Mesenchymal stem cell (in vitro differentiated cells and primary cell): Measurements from ENCODE around the gene NDOR1.
"Not testable (repeated sequence)": the region's sequence is repeated elsewhere in the genome, so short reads cannot be mapped to it uniquely, and the experiment has no call there.

Experiments
- DNase-seq: peaks from one replicate; pipeline ENCODE4 v3.0.0-alpha.2; 2013
- H2AFZ ChIP-seq: one replicate; pipeline ENCODE4 v1.6.1; 2013; ENCODE audit warnings: low read depth, mild to moderate bottlenecking, control low read depth, inconsistent platforms, low read length, moderate library complexity
- H2AK5ac ChIP-seq: 2 replicates; pipeline ENCODE4 v1.6.1; 2013; ENCODE audit warnings: low read length, moderate library complexity, mild to moderate bottlenecking, inconsistent platforms; ENCODE audit not compliant: severe bottlenecking
- H2BK120ac ChIP-seq: one replicate; pipeline ENCODE4 v1.6.1; 2013; ENCODE audit warnings: low read depth, mild to moderate bottlenecking, inconsistent platforms, low read length, moderate library complexity
- H2BK12ac ChIP-seq, 2 experiments: one replicate each; pipeline ENCODE4 v1.6.1; 2013; ENCODE audit warnings: inconsistent platforms in 2 of 2, low read length in 2 of 2, mild to moderate bottlenecking in 2 of 2, moderate library complexity in 2 of 2, control low read depth in 1 of 2
- H2BK15ac ChIP-seq: one replicate; pipeline ENCODE4 v1.6.1; 2013; ENCODE audit warnings: mild to moderate bottlenecking, low read depth, inconsistent platforms; ENCODE audit not compliant: poor library complexity, severe bottlenecking
- H2BK5ac ChIP-seq: 2 replicates; pipeline ENCODE4 v1.6.1; 2013; ENCODE audit warnings: low read depth, mild to moderate bottlenecking, low read length, control low read depth, inconsistent platforms; ENCODE audit not compliant: poor library complexity, severe bottlenecking
- H3K14ac ChIP-seq, 2 experiments: one replicate each; pipeline ENCODE4 v1.6.1; 2013; ENCODE audit warnings: inconsistent platforms in 2 of 2, low read length in 2 of 2, control low read depth in 1 of 2, mild to moderate bottlenecking in 1 of 2, moderate library complexity in 1 of 2
- H3K18ac ChIP-seq, 2 experiments: one replicate each; pipeline ENCODE4 v1.6.1; 2013; ENCODE audit warnings: inconsistent platforms in 2 of 2, low read length in 2 of 2, control low read depth in 1 of 2, low read depth in 1 of 2, mild to moderate bottlenecking in 1 of 2
- H3K23ac ChIP-seq, 2 experiments: one replicate each; pipeline ENCODE4 v1.6.1; 2013; ENCODE audit warnings: inconsistent platforms in 2 of 2, low read length in 2 of 2, mild to moderate bottlenecking in 2 of 2, moderate library complexity in 2 of 2, control low read depth in 1 of 2
- H3K27ac ChIP-seq: 2 replicates; pipeline ENCODE4 v1.5.1; 2013; ENCODE audit warnings: mild to moderate bottlenecking, moderate library complexity, low read length, control low read depth, inconsistent platforms; ENCODE audit not compliant: poor library complexity, severe bottlenecking
- H3K27me3 ChIP-seq, 2 experiments: 2 replicates each; pipeline versions ENCODE4 v1.6.1 to v1.7.0; 2013; ENCODE audit warnings: low read length in 2 of 2, mild to moderate bottlenecking in 2 of 2, moderate library complexity in 2 of 2, control low read depth in 1 of 2, inconsistent platforms in 1 of 2; ENCODE audit not compliant: control insufficient read depth in 1 of 2, insufficient read depth in 1 of 2
- H3K36me3 ChIP-seq, 2 experiments: 2 replicates each; pipeline versions ENCODE4 v1.6.1 to v1.7.0; 2013; ENCODE audit warnings: low read length in 2 of 2, control low read depth in 1 of 2, inconsistent platforms in 1 of 2, low read depth in 1 of 2, mild to moderate bottlenecking in 1 of 2; ENCODE audit not compliant: insufficient read depth in 2 of 2, control insufficient read depth in 1 of 2
- H3K4ac ChIP-seq, 2 experiments: one replicate each; pipeline ENCODE4 v1.6.1; 2013; ENCODE audit warnings: inconsistent platforms in 2 of 2, low read length in 2 of 2, mild to moderate bottlenecking in 2 of 2, moderate library complexity in 2 of 2, control low read depth in 1 of 2, low read depth in 1 of 2
- H3K4me1 ChIP-seq: 2 replicates; pipeline ENCODE4 v1.6.1; 2013; ENCODE audit warnings: low read depth, low read length, control low read depth; ENCODE audit not compliant: control insufficient read depth, insufficient read depth
- H3K4me2 ChIP-seq: 2 replicates; pipeline ENCODE4 v1.6.1; 2013; ENCODE audit warnings: low read length, mild to moderate bottlenecking, inconsistent platforms; ENCODE audit not compliant: poor library complexity, severe bottlenecking
- H3K4me3 ChIP-seq, 2 experiments: 2 replicates each; pipeline versions ENCODE4 v1.5.1 to v1.7.0; 2013; ENCODE audit warnings: low read length in 2 of 2, mild to moderate bottlenecking in 2 of 2, control low read depth in 1 of 2, low read depth in 1 of 2; ENCODE audit not compliant: insufficient read depth in 1 of 2
- H3K79me1 ChIP-seq: replicated peaks from 2 replicates; pipeline ENCODE4 v1.6.1; 2013; ENCODE audit warnings: mild to moderate bottlenecking, control low read depth, low read length, inconsistent platforms; ENCODE audit not compliant: poor library complexity, severe bottlenecking
- H3K9ac ChIP-seq: 2 replicates; pipeline ENCODE4 v1.7.0; 2013; ENCODE audit warnings: mild to moderate bottlenecking, low read length, moderate library complexity
- H3K9me3 ChIP-seq: 2 replicates; pipeline ENCODE4 v1.7.0; 2013; ENCODE audit warnings: mild to moderate bottlenecking, low read length; ENCODE audit not compliant: control insufficient read depth
- H4K8ac ChIP-seq: one replicate; pipeline ENCODE4 v1.6.1; 2013; ENCODE audit warnings: inconsistent platforms, mild to moderate bottlenecking, low read length, moderate library complexity
- H4K91ac ChIP-seq: one replicate; pipeline ENCODE4 v1.6.1; 2013; ENCODE audit warnings: mild to moderate bottlenecking, low read length, inconsistent platforms
- WGBS: methylation state at CpG from one replicate; pipeline ENCODE4 v1.1.7; 2013; ENCODE audit warnings: mixed read lengths; 5-methylcytosine and 5-hydroxymethylcytosine counted together

Gene NDOR1

GRCh38 chr9:137255448-137256114 is 50.1 kb downstream of the NDOR1 start:
- WGBS = 5% methylated on average over 45 of the region's 51 CpGs
- peaks cover 34% of the 10 kb centered on the region for H3K4me1 ChIP-seq

GRCh38 chr9:137256362-137256761 is 50.9 kb downstream of the NDOR1 start:
- Histone ChIP-seq H3K4me3 (peak overlapping the region in 1 of 2 experiments; percentile 97), H3K4me1 (peaks cover 27% of the 10 kb centered on the region), H3K23ac (no peak overlapping the region), H4K8ac (no peak overlapping the region), H3K36me3 (peaks cover 12 to 34% of the 10 kb centered on the region in 2 experiments), H3K79me1 (peaks cover 14% of the 10 kb centered on the region), H2BK5ac (no peak overlapping the region), H3K27me3 (no peaks in the 10 kb centered on the region), H3K4me2 (peak overlapping the region; percentile 89), H2BK12ac (no peak overlapping the region), H3K27ac (no peak overlapping the region), H3K9ac (peak overlapping the region; percentile 90), H3K14ac (peak overlapping the region in 1 of 2 experiments; percentile 93), H2BK15ac (no peak overlapping the region), H2AFZ (no peak overlapping the region), H2AK5ac (no peak overlapping the region), H3K18ac (no peak overlapping the region), H2BK120ac (no peak overlapping the region), H3K9me3 (no peaks in the 10 kb centered on the region), H3K4ac (no peak overlapping the region), H4K91ac (no peak overlapping the region)
- 93% methylated on average over 15 of the region's 15 CpGs for WGBS
- no peak for DNase-seq

More at GRCh38 chr9:137255448-137256114, 50.1 kb downstream of the NDOR1 start:
- Histone ChIP-seq H3K36me3 (peaks cover 12 to 33% of the 10 kb centered on the region in 2 experiments), H3K79me1 (peaks cover 14% of the 10 kb centered on the region), H2BK12ac (peak overlapping the region in 1 of 2 experiments; percentile 29), H2BK5ac (no peak overlapping the region), H2BK120ac (peak overlapping the region; percentile 85), H3K4me2 (peak overlapping the region; percentile 89), H3K9me3 (no peaks in the 10 kb centered on the region), H2BK15ac (peak overlapping the region; percentile 83), H3K23ac (peak overlapping the region in 1 of 2 experiments; percentile 1), H3K4me3 (peak overlapping the region; percentile 93 to 97), H3K14ac (peak overlapping the region in 1 of 2 experiments; percentile 93), H2AFZ (peak overlapping the region; percentile 53), H3K9ac (peak overlapping the region; percentile 90), H4K91ac (peak overlapping the region; percentile 21), H4K8ac (peak overlapping the region; percentile 56), H3K27ac (no peak overlapping the region), H2AK5ac (no peak overlapping the region), H3K27me3 (no peaks in the 10 kb centered on the region), H3K4ac (peak overlapping the region; percentile 83 to 91), H3K18ac (peak overlapping the region; percentile 75 to 81)
- peak; percentile 56 for DNase-seq

- no peaks in the 10 kb centered on the region for H3K9me3 ChIP-seq
These were observed 51.4 kb downstream of the NDOR1 start for GRCh38 chr9:137256856-137257255.

GRCh38 chr9:137262173-137262908 is 56.8 kb downstream of the NDOR1 start:
- H3K27me3 ChIP-seq, H3K14ac ChIP-seq, H2BK12ac ChIP-seq, H3K23ac ChIP-seq, H3K4me3 ChIP-seq, H3K4me1 ChIP-seq, H4K8ac ChIP-seq, H3K9me3 ChIP-seq, H2BK5ac ChIP-seq, H4K91ac ChIP-seq, H3K18ac ChIP-seq, H2AK5ac ChIP-seq, H2BK120ac ChIP-seq, H3K4ac ChIP-seq, H3K9ac ChIP-seq, H3K4me2 ChIP-seq, H2BK15ac ChIP-seq, H2AFZ ChIP-seq, H3K27ac ChIP-seq: not testable (repeated sequence)
- DNase-seq = peak; percentile 67
- peaks cover 41% of the 10 kb centered on the region for H3K79me1 ChIP-seq
- H3K36me3 ChIP-seq = peaks cover 50 to 70% of the 10 kb centered on the region in 2 experiments
- 44% methylated on average over 9 of the region's 15 CpGs for WGBS

More at GRCh38 chr9:137256856-137257255, 51.4 kb downstream of the NDOR1 start:
- peaks cover 28% of the 10 kb centered on the region for H3K4me1 ChIP-seq
- no peak overlapping the region for H3K23ac ChIP-seq
- no peak overlapping the region for H2AK5ac ChIP-seq
- WGBS = 99% methylated on average over 15 of the region's 15 CpGs
- DNase-seq = no peak
- no peaks in the 10 kb centered on the region for H3K27me3 ChIP-seq
- H3K4me2 ChIP-seq = no peak overlapping the region
- H3K9ac ChIP-seq = peak overlapping the region; percentile 90
- peaks cover 12 to 37% of the 10 kb centered on the region in 2 experiments for H3K36me3 ChIP-seq
- H3K79me1 ChIP-seq = peaks cover 18% of the 10 kb centered on the region
- H2BK5ac ChIP-seq = no peak overlapping the region
- H3K14ac ChIP-seq = no peak overlapping the region
- H2BK12ac ChIP-seq = no peak overlapping the region
- H2AFZ ChIP-seq = no peak overlapping the region
- no peak overlapping the region for H3K27ac ChIP-seq
- H2BK120ac ChIP-seq = no peak overlapping the region
- no peak overlapping the region for H3K18ac ChIP-seq
- no peak overlapping the region for H2BK15ac ChIP-seq
- H4K91ac ChIP-seq = no peak overlapping the region
- peak overlapping the region in 1 of 2 experiments; percentile 97 for H3K4me3 ChIP-seq
- no peak overlapping the region for H4K8ac ChIP-seq
- no peak overlapping the region for H3K4ac ChIP-seq
